Skeletal muscle satellite cell (primary cell): ENCODE results near the gene GRM8.

ENCODE experiments used
- H3K27me3 ChIP-seq: 2 replicates; pipeline ENCODE4 v1.7.0; 2013; ENCODE audit warnings: low read length; ENCODE audit not compliant: control insufficient read depth, insufficient read depth
- H3K36me3 ChIP-seq: 2 replicates; pipeline ENCODE4 v1.7.0; 2013; ENCODE audit warnings: mild to moderate bottlenecking, control low read depth, low read length; ENCODE audit not compliant: insufficient read depth
- H3K4me1 ChIP-seq: 2 replicates; pipeline ENCODE4 v1.7.0; 2013; ENCODE audit warnings: low read length; ENCODE audit not compliant: control insufficient read depth, insufficient read depth
- H3K4me2 ChIP-seq: 2 replicates; pipeline ENCODE4 v1.7.0; 2013; ENCODE audit warnings: mild to moderate bottlenecking, low read length
- H3K4me3 ChIP-seq: 2 replicates; pipeline ENCODE4 v1.7.0; 2013; ENCODE audit warnings: low read length
- H3K9ac ChIP-seq: 2 replicates; pipeline ENCODE4 v1.7.0; 2013; ENCODE audit warnings: mild to moderate bottlenecking, low read depth, low read length, moderate library complexity
- H3K9me3 ChIP-seq: replicated peaks from 2 replicates; pipeline ENCODE4 v1.7.0; 2013; ENCODE audit warnings: mild to moderate bottlenecking, control low read depth, low read length

The GRM8 gene

DNA sequence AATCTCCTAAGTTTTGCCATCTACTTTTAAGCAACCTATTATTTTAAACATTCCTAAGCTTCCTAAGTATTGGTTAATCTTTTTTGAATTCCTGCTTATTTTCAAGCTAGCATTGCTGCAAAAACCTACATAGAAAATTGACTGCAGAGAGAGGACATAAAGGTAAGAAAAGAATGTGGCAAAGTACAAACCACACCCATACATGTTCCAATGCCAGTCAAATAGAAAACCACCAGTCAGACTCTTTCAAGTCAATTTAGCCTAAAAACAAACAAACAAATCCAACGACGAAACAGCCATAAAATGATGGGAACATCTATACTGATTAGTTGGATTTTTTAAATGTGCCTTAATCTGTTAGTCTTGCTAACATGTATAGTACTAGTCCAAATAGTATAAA, 804.8 kb downstream of the GRM8 start:
- no peaks in the 10 kb centered on the region for H3K27me3 ChIP-seq
- H3K4me2 ChIP-seq, result no peak overlapping the region
- H3K9ac ChIP-seq, result no peak overlapping the region
- no peaks in the 10 kb centered on the region for H3K9me3 ChIP-seq
- H3K4me3 ChIP-seq, result no peak overlapping the region
- no peaks in the 10 kb centered on the region for H3K4me1 ChIP-seq
- no peaks in the 10 kb centered on the region for H3K36me3 ChIP-seq

DNA sequence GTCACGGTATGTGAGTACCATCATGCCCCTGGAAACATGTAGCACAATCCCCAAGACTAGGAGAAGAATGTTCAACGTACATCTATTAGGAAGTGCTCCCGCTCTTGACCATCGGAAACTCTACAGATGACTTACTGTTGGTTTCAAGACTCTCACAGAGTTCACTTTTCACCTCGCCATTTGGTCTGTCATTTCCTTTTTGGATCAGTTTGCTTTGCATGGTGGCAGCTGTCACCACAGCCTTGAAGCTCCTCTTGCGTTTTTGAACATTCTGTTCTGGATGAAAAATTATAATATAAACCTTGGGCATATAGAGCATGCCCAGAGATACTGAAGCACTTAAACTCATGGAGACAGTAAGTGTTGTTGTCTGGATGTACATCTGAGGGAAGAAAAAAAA, 806.8 kb downstream of the GRM8 start:
- H3K4me3 ChIP-seq, result no peak overlapping the region
- no peak overlapping the region for H3K9ac ChIP-seq
- H3K4me1 ChIP-seq, result no peaks in the 10 kb centered on the region
- no peaks in the 10 kb centered on the region for H3K9me3 ChIP-seq
- no peaks in the 10 kb centered on the region for H3K36me3 ChIP-seq
- H3K4me2 ChIP-seq, result no peak overlapping the region
- no peaks in the 10 kb centered on the region for H3K27me3 ChIP-seq

DNA sequence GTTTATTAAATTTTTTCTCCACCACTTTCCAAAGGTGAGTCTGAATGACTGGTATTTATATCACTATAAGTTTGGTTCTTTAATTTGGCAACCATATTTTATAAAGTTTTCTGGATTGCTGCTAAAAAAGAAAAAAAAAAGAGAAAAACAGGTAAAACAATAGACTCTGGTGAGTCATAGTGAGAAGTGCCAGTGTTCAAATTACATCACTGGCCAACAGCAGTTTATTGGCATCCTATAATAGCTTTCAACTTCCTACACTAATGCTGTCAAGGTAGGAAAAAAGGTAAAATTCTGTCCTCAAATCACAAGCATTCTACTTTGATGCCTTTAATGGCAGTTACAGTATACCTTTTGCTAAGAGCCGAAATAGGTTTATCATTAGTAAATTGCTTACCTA, 808.8 kb downstream of the GRM8 start:
- Histone ChIP-seq H3K9me3 (no peaks in the 10 kb centered on the region), H3K4me2 (no peak overlapping the region), H3K9ac (no peak overlapping the region), H3K4me1 (no peaks in the 10 kb centered on the region), H3K4me3 (no peak overlapping the region), H3K27me3 (no peaks in the 10 kb centered on the region), H3K36me3 (no peaks in the 10 kb centered on the region)

DNA sequence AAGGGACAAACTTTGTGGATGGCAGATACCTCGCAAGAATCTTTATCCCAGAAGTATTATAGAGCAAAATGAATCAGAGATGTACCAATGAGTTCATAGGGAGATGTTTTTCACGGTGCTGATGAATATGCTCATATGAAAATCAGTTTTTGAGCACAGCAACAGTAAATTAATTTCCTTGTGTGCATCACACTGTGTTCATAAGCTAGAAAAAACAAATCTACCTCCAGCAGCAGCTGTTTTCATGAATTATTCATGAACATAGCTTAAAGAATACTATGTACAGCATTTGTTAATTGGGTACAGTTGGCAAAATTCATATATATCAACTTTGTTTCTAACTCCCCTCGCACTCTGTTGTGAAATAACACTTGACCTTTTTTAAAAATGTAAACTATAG, 809.8 kb downstream of the GRM8 start:
- Histone ChIP-seq H3K27me3 (no peaks in the 10 kb centered on the region), H3K36me3 (no peaks in the 10 kb centered on the region), H3K4me1 (no peaks in the 10 kb centered on the region), H3K9ac (no peak overlapping the region), H3K4me3 (no peak overlapping the region), H3K4me2 (no peak overlapping the region), H3K9me3 (no peaks in the 10 kb centered on the region)

DNA sequence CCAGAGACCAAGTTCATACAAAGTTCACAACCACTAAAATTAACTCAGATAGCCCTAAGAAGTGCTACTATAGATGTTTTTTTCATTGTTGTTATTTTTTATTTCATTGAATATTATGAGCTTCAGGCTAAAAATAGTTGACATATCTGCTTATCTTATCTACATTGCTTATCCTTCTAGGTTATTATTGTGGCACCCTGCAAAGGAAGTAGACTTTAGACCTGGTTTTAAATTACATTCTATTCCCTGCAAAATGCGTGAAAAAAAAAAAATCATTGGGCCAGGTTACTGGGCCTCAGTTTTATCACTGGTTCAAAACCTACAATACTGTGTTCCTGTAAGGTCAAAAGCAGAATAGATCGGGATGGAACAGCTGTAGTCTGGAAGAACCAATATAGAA, 811.0 kb downstream of the GRM8 start:
- H3K9me3 ChIP-seq, result no peaks in the 10 kb centered on the region
- H3K9ac ChIP-seq, result no peak overlapping the region
- H3K36me3 ChIP-seq, result no peaks in the 10 kb centered on the region

DNA sequence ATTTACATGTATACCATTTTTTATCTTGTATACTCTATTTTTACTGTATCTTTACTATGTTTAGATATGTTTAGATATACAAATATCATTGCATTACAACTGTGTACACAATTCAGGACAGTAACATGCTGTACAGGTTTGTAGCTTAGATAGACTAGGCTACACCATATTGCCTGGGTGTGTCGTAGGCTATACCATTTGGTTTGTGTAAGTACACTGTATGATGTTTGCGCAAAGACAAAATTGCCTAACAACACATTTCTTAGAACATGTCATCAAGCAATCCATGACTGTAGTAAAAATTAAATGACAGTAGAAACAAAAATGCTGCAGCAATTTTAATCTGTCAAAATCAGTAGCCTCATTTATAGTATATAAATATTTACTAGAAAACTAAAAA, 812.2 kb downstream of the GRM8 start:
- no peaks in the 10 kb centered on the region for H3K27me3 ChIP-seq
- H3K36me3 ChIP-seq, result no peaks in the 10 kb centered on the region
- no peak overlapping the region for H3K9ac ChIP-seq
- H3K4me3 ChIP-seq, result no peak overlapping the region
- no peaks in the 10 kb centered on the region for H3K4me1 ChIP-seq
- H3K4me2 ChIP-seq, result no peak overlapping the region
- no peaks in the 10 kb centered on the region for H3K9me3 ChIP-seq

More for the DNA sequence above, 811.0 kb downstream of the GRM8 start:
- H3K4me1 ChIP-seq, result no peaks in the 10 kb centered on the region
- no peak overlapping the region for H3K4me3 ChIP-seq
- no peaks in the 10 kb centered on the region for H3K27me3 ChIP-seq
- no peak overlapping the region for H3K4me2 ChIP-seq

DNA sequence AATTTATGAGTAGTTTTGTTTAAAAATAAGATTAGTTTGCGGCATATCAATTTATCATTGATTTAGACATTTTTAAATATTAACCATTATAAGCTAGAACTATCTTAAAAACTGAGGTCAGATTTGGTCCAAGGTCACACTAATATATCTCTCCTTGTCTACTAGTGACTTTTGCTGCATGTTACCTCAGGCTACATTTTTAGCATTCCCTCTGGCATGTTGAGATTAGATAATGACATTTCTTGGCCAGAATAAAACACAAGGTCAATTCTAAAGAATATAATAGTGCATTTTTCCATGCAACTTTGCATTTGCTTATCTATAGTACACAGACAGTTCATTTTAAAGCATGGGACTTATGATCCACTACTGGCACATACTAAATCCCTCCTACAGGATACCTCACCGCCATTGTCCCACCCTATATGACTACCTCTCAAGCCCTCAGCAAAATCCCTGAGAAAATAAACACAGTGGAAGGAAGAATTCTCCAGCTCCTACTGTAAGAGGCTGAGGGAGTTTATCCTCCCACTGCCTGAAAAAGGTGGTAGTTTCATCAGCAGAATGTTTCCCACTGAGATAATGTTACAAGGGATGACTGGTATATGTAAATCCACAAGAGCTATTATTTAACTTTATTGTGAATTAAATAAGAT, 816.4 kb downstream of the GRM8 start:
- no peaks in the 10 kb centered on the region for H3K4me1 ChIP-seq
- H3K36me3 ChIP-seq, result no peaks in the 10 kb centered on the region
- H3K27me3 ChIP-seq, result no peaks in the 10 kb centered on the region
- no peaks in the 10 kb centered on the region for H3K9me3 ChIP-seq
- no peak overlapping the region for H3K9ac ChIP-seq
- no peak overlapping the region for H3K4me3 ChIP-seq
- H3K4me2 ChIP-seq, result no peak overlapping the region

DNA sequence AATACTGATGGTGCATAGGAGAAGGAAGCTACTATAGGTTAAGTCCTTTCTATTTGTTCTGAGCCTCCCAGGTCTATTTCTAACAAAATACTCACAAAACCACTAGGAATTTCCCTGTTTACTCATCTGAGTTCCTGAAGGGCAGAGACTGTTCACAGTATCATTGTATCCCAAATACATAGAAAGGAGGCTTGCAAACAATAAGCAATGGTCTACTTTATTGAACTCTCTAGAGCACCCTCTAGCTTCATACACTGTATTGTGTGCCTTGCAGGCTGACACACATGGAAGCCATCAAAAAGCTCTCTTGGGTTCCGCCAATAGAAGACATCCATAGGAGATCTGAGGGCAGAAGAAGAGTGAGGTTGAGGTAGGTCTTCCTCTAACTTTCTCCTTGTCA, 826.1 kb downstream of the GRM8 start:
- H3K9me3 ChIP-seq, result no peaks in the 10 kb centered on the region
- no peaks in the 10 kb centered on the region for H3K36me3 ChIP-seq
- H3K4me1 ChIP-seq, result no peaks in the 10 kb centered on the region
- no peak overlapping the region for H3K4me2 ChIP-seq
- H3K27me3 ChIP-seq, result no peaks in the 10 kb centered on the region
- H3K9ac ChIP-seq, result no peak overlapping the region
- no peak overlapping the region for H3K4me3 ChIP-seq

DNA sequence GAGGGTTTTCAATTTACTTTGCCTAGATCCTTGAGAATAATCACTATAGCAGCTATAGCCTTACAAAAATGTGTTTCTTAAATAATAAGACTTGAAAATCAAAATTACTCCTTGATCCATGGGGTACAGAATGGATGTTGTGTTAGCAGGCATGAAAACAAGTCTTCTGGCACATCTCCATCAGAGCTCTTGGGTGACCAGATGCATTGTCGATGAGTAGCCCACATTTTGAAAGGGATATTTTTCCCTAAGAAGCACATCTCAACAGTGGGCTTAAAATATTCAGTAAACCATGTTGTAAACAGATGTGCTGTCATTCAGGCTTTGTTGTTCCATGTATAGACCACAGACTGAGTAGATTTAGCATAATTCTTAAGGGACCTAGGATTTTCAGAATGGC, 827.8 kb downstream of the GRM8 start:
- H3K4me2 ChIP-seq, result no peak overlapping the region
- H3K4me1 ChIP-seq, result no peaks in the 10 kb centered on the region

DNA sequence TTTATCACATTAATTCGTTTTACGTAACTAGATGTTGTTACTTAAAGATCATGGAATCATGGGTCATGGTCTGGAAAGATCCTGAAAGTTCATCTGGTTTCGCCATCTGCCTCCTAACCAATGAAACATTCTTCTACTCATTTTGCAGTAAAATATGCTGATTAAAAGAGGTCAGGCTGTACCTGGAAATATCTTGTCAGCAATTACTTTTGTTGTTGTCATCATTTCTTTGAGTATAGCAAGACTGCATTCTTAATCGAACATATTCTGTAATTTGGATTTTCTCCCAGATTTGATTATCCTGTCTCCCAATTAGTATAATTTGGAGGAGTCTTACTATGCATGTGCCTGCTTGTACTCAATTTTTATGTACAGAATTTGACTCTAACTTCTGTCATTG, 833.7 kb downstream of the GRM8 start:
- H3K4me3 ChIP-seq, result no peak overlapping the region
- H3K27me3 ChIP-seq, result no peaks in the 10 kb centered on the region
- no peaks in the 10 kb centered on the region for H3K9me3 ChIP-seq
- H3K9ac ChIP-seq, result no peak overlapping the region
- H3K4me2 ChIP-seq, result no peak overlapping the region
- H3K4me1 ChIP-seq, result no peaks in the 10 kb centered on the region
- no peaks in the 10 kb centered on the region for H3K36me3 ChIP-seq

More for the DNA sequence above, 827.8 kb downstream of the GRM8 start:
- Histone ChIP-seq H3K27me3 (no peaks in the 10 kb centered on the region), H3K9me3 (no peaks in the 10 kb centered on the region), H3K4me3 (no peak overlapping the region), H3K36me3 (no peaks in the 10 kb centered on the region), H3K9ac (no peak overlapping the region)

DNA sequence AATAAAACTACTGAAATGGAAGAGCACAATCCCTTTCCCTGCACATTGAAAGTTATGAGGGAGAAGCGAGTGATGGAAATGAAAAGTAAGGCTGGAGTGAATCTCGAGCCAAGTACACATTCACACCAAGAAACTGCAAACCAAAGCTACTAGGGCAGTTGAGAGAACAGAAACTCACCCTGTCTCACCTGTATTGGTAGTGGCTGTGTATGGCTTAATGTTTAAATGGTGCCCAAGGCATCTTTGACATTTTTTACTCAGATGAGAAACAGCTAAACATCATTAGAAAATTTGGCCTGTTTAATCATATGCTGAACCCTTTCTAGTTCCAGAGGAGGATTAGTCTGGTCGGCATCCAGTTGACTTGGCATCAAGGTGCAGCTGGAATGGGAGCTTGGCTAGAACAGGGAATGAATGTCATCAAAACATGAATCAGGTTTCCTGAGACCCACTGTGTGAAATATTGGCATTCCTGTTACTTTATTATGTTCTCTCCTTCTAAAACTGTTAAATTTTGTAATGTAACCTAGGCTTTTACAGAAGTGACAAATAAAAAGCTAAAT, 840.8 kb downstream of the GRM8 start:
- Histone ChIP-seq H3K4me1 (no peaks in the 10 kb centered on the region), H3K4me2 (no peak overlapping the region), H3K27me3 (no peaks in the 10 kb centered on the region), H3K36me3 (no peaks in the 10 kb centered on the region), H3K9ac (no peak overlapping the region), H3K4me3 (no peak overlapping the region), H3K9me3 (no peaks in the 10 kb centered on the region)

DNA sequence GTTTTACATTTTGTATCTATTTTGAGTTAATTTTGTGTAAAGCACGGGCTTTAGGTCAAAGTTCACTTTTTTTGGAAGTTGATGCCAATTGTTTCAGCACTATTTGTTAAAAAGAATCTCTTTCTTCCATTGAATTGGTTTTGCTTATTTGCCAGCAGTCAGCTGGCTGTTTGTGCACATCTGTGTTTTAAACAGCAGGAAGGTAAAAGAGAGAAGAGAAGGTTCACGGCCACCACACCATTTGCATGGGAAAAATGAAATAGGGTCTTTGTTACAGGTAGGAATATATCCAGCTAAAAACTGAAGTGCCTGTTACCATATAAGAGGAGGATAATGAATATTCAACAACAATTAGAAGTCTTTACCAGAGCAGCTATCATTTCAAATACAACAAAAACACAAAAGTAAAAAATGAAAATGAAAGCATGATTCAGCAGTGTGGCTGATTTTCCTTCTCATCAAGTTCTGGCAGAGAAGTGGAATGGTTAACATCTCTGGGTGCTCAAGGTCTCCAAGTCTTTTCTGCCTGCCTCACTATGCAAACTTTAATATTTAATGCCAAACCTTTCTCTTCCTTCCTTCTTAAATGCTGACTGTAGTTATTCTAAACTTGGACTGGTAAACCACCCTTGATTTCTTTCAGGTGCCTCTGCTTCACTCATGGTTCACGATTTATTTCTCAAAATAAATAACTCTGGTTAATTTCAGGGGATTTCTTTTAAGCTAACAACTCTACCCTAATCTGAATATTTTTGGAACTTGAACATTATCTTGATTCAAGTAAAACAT, 841.5 kb downstream of the GRM8 start:
- Histone ChIP-seq H3K4me3 (no peak overlapping the region), H3K4me1 (no peaks in the 10 kb centered on the region), H3K36me3 (no peaks in the 10 kb centered on the region), H3K9ac (no peak overlapping the region), H3K4me2 (no peak overlapping the region), H3K27me3 (no peaks in the 10 kb centered on the region), H3K9me3 (no peaks in the 10 kb centered on the region)
